Fibroblast of lung (primary cell): ENCODE data around the gene CRYBG2. TPM values are rescaled to one million over a fixed set of nuclear protein-coding genes. Genes with fewer than 3 reads are reported as not detected.

Source experiments
- DNase-seq, 2 donors: peaks; one replicate each; pipeline versions ENCODE4 v3.0.0 to v3.0.0-alpha.2; 2010; ENCODE audit warnings: low read depth in 2 of 2
- H2AFZ ChIP-seq: 2 replicates; pipeline ENCODE4 v1.5.1; 2012; ENCODE audit warnings: low read length, control low read depth, inconsistent platforms
- H3K27ac ChIP-seq: 2 replicates; pipeline ENCODE4 v1.5.1; 2011; ENCODE audit warnings: low read length, control low read depth; ENCODE audit not compliant: insufficient read depth
- H3K27me3 ChIP-seq: 2 replicates; pipeline ENCODE4 v1.5.1; 2011; ENCODE audit warnings: mild to moderate bottlenecking, low read length; ENCODE audit not compliant: control insufficient read depth, insufficient read depth
- H3K36me3 ChIP-seq: 2 replicates; pipeline ENCODE4 v1.5.1; 2011; ENCODE audit warnings: low read length; ENCODE audit not compliant: control insufficient read depth, insufficient read depth
- H3K4me1 ChIP-seq: 2 replicates; pipeline ENCODE4 v1.5.1; 2011; ENCODE audit warnings: low read length; ENCODE audit not compliant: control insufficient read depth, insufficient read depth; ENCODE audit errors: extremely low read depth
- H3K4me2 ChIP-seq: 2 replicates; pipeline ENCODE4 v1.5.1; 2011; ENCODE audit warnings: low read length, control low read depth; ENCODE audit not compliant: insufficient read depth; ENCODE audit errors: extremely low read depth
- H3K4me3 ChIP-seq, 4 experiments: fragments of 200-600 bp in 1 of 4; sonication (generic) in 1 of 4; replicated peaks in 1 of 4; 2 replicates each; pipeline ENCODE4 v1.5.1; 2011 to 2016; ENCODE audit warnings: low read length in 4 of 4, low read depth in 3 of 4, mild to moderate bottlenecking in 3 of 4, control low read depth in 2 of 4, inconsistent platforms in 1 of 4, mixed read lengths in 1 of 4; ENCODE audit not compliant: insufficient read depth in 1 of 4; ENCODE audit errors: control extremely low read depth in 1 of 4
- H3K79me2 ChIP-seq: 2 replicates; pipeline ENCODE4 v1.5.1; 2012; ENCODE audit warnings: mild to moderate bottlenecking, low read length, inconsistent platforms; ENCODE audit not compliant: control insufficient read depth, insufficient read depth
- H3K9ac ChIP-seq: 2 replicates; pipeline ENCODE4 v1.5.1; 2011; ENCODE audit warnings: mild to moderate bottlenecking, low read length, control low read depth; ENCODE audit not compliant: insufficient read depth
- H3K9me3 ChIP-seq: 2 replicates; pipeline ENCODE4 v1.5.1; 2012; ENCODE audit warnings: low read depth, low read length; ENCODE audit not compliant: control insufficient read depth, insufficient read depth
- H4K20me1 ChIP-seq: 2 replicates; pipeline ENCODE4 v1.5.1; 2011; ENCODE audit warnings: low read length; ENCODE audit not compliant: control insufficient read depth, insufficient read depth; ENCODE audit errors: extremely low read depth
- EZH2 ChIP-seq: IDR thresholded peaks from 2 replicates; pipeline ENCODE4 v1.5.1; 2012; ENCODE audit warnings: low read length, control low read depth, mild to moderate bottlenecking; ENCODE audit errors: missing control alignments
- polyA plus RNA-seq, 2 donors: library from polyadenylated mRNA; depleted of rRNA in 1 of 2; stranded (reverse) in 1 of 2; unstranded in 1 of 2; fragments of >200 nt; gene quantifications; 2 replicates each; pipeline ENCODE4 v1.2.1, GENCODE V29; 2011 to 2012; ENCODE audit warnings: missing spikeins in 1 of 2
- total RNA-seq: library from RNA; depleted of rRNA; stranded (reverse); fragments of >200 nt; gene quantifications from 2 replicates; pipeline ENCODE4 v1.2.1, GENCODE V29; 2014
- TF ChIP-seq, protein P1 (sequence below), 2 donors: IDR thresholded peaks in 1 of 2; conservative IDR thresholded peaks in 1 of 2; 1 replicate in 1 of 2; 2 replicates in 1 of 2; pipeline ENCODE4 v1.5.1; 2011 to 2012; ENCODE audit warnings: low read length in 2 of 2, control low read depth in 1 of 2, inconsistent platforms in 1 of 2, low read depth in 1 of 2, mild to moderate bottlenecking in 1 of 2

Gene CRYBG2
- total and polyA plus RNA-seq, 2 donors (not counting 1 experiment from before 2014, with no cell fraction given), result not detected

DNA sequence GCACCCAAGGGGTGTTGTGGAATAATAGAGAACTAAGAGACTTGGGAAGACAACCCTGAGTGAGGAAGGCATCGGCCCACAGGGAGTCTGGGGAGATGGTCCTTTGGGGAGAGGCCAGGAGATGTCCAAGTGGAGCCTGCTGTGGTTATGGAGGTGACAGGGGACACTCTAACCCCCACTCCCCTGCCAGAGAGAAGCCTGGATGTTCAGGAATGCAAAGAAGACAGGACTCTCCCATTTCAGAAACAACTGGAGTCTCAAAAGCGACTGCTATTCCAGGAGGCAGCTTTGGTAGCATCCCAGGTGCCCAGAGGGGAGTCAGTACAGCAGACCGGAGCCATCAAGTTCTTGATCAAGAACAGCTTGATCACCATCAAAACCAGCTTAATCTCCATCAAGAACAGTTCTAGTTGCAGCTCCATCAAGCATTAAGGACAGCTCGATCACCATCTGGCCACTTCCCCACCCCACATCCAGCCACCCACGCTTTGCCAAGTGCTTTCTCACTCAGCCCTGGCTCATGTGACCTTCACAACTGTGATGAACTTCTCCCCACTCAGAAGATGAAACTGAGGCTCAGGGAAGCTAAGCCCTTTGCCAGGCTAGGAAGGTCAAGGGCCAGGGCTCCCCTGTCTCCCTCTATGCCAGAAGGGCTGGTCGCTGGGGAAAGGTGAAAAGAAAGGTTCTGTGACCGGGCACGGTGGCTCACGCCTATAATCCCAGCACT is 35.4 kb downstream of the CRYBG2 start:
- H3K4me1 ChIP-seq, result peaks cover 6% of the 10 kb centered on the region
- no peaks in the 10 kb centered on the region for H3K9me3 ChIP-seq
- no peak overlapping the region for H3K27ac ChIP-seq
- H3K79me2 ChIP-seq, result no peaks in the 10 kb centered on the region
- H2AFZ ChIP-seq, result no peak overlapping the region
- H3K27me3 ChIP-seq, result no peaks in the 10 kb centered on the region
- H3K9ac ChIP-seq, result no peak overlapping the region
- H3K4me2 ChIP-seq, result no peak overlapping the region
- no peak overlapping the region for H3K4me3 ChIP-seq
- no peak for TF ChIP-seq EZH2
- TF ChIP-seq, protein P1, sequence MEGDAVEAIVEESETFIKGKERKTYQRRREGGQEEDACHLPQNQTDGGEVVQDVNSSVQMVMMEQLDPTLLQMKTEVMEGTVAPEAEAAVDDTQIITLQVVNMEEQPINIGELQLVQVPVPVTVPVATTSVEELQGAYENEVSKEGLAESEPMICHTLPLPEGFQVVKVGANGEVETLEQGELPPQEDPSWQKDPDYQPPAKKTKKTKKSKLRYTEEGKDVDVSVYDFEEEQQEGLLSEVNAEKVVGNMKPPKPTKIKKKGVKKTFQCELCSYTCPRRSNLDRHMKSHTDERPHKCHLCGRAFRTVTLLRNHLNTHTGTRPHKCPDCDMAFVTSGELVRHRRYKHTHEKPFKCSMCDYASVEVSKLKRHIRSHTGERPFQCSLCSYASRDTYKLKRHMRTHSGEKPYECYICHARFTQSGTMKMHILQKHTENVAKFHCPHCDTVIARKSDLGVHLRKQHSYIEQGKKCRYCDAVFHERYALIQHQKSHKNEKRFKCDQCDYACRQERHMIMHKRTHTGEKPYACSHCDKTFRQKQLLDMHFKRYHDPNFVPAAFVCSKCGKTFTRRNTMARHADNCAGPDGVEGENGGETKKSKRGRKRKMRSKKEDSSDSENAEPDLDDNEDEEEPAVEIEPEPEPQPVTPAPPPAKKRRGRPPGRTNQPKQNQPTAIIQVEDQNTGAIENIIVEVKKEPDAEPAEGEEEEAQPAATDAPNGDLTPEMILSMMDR (conservative IDR thresholded peaks at IDR 0.05 in 1 of 2, IDR thresholded peaks at IDR 0.05 in 1 of 2; ENCODE audit: low read depth in 1 of 2, low read length in 2 of 2), result no peak
- DNase-seq, result no peak
- no peaks in the 10 kb centered on the region for H4K20me1 ChIP-seq
- no peaks in the 10 kb centered on the region for H3K36me3 ChIP-seq

DNA sequence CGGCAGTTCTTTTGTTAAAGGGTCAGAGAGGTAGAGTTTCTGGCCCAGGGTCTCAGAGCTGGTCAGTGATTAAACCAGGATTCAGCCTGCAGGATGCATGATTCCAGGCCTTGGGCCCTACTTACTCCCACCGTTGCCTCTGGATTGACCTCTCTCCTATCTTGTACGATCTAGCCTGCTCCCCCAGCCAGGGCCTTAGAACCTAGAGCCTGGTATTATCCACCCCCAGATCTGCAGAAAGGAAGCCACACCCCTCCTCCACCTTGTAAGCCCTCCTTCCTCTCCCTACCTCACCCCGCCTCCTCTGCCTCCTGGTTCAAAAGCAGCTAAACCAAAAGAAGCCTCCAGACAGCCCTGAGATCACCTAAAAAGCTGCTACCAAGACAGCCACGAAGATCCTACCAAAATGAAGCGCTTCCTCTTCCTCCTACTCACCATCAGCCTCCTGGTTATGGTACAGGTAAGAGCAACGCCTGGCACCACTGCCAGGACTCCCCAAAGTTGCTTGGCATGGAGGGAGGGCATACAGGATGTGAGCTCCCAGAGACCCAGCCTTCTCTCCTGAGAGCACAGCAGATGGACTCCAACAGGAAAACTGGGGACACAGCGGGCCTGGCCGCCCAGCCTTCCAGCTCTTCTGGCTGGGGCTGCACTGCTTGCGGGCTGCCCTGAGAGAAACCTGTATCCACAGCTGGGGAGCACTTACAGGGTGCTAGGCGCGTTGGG is 36.2 kb downstream of the CRYBG2 start, which contains the start of gene CD52:
Gene CD52, plus strand, starts transcription at position 347 of the 726 bp plus-strand sequence. Its CDS starts 60 bp downstream, at position 407.
- H3K9me3 ChIP-seq, result no peaks in the 10 kb centered on the region
- H2AFZ ChIP-seq, result no peak within 1 kb of the TSS
- no peak within 1 kb of the TSS for H3K4me3 ChIP-seq
- DNase-seq, result no peak
- no peak within 1 kb of the TSS for H3K27ac ChIP-seq
- H3K4me2 ChIP-seq, result no peak within 1 kb of the TSS
- peaks cover 6% of the 10 kb centered on the region for H3K4me1 ChIP-seq
- H3K36me3 ChIP-seq, result no peaks in the 10 kb centered on the region
- H3K79me2 ChIP-seq, result no peaks in the 10 kb centered on the region
- H3K9ac ChIP-seq, result no peak within 1 kb of the TSS
- H3K27me3 ChIP-seq, result no peaks in the 10 kb centered on the region
- TF ChIP-seq, protein P1 (conservative IDR thresholded peaks at IDR 0.05 in 1 of 2, IDR thresholded peaks at IDR 0.05 in 1 of 2; ENCODE audit: low read depth in 1 of 2, low read length in 2 of 2), result no peak
- no peak for TF ChIP-seq EZH2
- H4K20me1 ChIP-seq, result no peaks in the 10 kb centered on the region

DNA sequence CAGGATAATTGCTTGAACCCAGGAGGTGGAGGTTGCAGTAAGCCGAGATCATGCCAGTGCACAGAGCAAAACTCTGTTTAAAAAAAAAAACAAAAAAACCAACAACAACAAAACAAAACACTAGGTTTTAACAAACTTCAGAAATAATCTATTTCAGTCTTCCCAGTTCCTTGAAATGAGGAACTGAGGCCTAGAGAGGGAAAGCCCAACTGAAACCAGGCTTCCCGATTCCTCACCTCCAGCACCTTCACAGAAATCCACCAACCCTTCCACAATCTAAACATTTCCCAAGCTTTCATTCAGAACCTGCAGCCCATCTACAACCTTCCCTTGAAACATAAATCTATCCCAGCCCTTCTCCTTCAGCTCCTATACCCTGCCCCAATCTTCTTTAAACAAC is 36.8 kb downstream of the CRYBG2 start:
- Histone ChIP-seq H3K4me3 (no peak overlapping the region), H3K4me1 (peaks cover 6% of the 10 kb centered on the region), H4K20me1 (no peaks in the 10 kb centered on the region), H3K27me3 (no peaks in the 10 kb centered on the region), H2AFZ (no peak overlapping the region), H3K4me2 (no peak overlapping the region), H3K36me3 (no peaks in the 10 kb centered on the region), H3K27ac (no peak overlapping the region), H3K79me2 (no peaks in the 10 kb centered on the region), H3K9me3 (no peaks in the 10 kb centered on the region), H3K9ac (no peak overlapping the region)
- TF ChIP-seq EZH2, result no peak
- TF ChIP-seq, protein P1 (conservative IDR thresholded peaks at IDR 0.05 in 1 of 2, IDR thresholded peaks at IDR 0.05 in 1 of 2; ENCODE audit: low read depth in 1 of 2, low read length in 2 of 2), result no peak
- no peak for DNase-seq
